SH-SY5Y (cell line): ENCODE measurements around the gene XPC.

Experiments
- GATA2 ChIP-seq: IDR thresholded peaks from 2 replicates; pipeline ENCODE4 v1.6.1; 2011; ENCODE audit warnings: mild to moderate bottlenecking, low read depth, low read length
- GATA3 ChIP-seq: IDR thresholded peaks from 2 replicates; pipeline ENCODE4 v1.6.1; 2011; ENCODE audit warnings: low read depth, mild to moderate bottlenecking, low read length, moderate library complexity

DNA sequence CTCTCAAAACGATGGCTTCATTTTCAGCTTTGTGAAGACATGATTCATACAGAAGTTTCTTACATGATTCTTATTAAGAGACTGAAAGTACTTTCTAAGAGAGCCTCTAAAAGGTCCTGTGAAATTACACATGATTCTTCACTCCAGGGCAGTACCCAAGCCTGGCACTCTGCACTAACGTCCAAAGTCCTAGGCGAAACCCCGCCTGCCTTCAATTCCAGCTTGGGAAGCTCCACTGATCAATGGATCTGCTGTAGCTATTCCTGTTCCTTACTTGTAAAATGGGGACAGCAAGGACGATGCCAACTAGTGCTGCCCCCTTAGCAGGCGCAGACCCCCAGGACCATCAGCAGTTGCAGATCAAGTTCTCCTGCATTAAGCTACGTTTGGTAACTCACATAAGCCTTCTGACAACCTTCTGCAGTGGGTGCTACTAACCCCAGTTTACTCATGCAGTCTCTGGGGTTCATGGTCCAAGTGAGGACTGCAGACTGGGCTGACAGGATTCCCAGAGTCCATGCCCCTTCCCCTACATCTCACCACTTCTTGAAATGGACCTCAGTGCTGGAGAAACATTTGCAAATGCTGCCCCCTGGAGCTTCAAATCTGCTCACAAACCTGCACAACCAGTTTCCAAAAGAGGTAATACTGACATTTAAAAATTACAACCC, 64.3 kb downstream of the XPC start:
- no peak for TF ChIP-seq GATA2
- TF ChIP-seq GATA3 = no peak
